Measurements from ENCODE around the gene NAT10. TPM values are rescaled to one million over a fixed set of nuclear protein-coding genes. Genes with fewer than 3 reads are reported as not detected.
"Not testable (repeated sequence)": the region's sequence is repeated elsewhere in the genome, so short reads cannot be mapped to it uniquely, and the experiment has no call there.

The NAT10 gene
- total RNA-seq, 1 donor from 2014 or later, result 41.1 TPM

DNA sequence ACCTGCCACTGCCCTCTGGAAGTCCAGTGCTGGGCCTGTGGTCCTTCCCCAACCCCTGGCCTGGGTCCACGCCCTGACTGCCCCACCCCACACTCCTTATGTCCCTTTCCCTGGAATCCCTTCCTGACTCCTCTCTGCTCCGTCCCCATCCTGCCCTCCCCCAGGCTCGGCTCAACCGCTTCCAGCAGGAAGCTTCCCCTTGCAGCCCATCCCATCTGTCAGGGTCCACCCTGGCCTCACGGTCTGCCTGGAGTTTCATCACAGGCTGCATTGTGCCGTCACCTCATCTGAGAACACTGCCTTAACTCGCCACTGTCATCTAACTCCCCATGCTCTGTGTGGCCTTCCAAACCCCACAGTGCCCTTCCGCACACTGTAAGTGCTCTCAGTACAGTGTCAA, 64.3 kb downstream of the NAT10 start:
- no peak for ATAC-seq

GRCh38 chr11:34173050-34173449, 67.6 kb downstream of the NAT10 start:
- ATAC-seq, result no peak

DNA sequence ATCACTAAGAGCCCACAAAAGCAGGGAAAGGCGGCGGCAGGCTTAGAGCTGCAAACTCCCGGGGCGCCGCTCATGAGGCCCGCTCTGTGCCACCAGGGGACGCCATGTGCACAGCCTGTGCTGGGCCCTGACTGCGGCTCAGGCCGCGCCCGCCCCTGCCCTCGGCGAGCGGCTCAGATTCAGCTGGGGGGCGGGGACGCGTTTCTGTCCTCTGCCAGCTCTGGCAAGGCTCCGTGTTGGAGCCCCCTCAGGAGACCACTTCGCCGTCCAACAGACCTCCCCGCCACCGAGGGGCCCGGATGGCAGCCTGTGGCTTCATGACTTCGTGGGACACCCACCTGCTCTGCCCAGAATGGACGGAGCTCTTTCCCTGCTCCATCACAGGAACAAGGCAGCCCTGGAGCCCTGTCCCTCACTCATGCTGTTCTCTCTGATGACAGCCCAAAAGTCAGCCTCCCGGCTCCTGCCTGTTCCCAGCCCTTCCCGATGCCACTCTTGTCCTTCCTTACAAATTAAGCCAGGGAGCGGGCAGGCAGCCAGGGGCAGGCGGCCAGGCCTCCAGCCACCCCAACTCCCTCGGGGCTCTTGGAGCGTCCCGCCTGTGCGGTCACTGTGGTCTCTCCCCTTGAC, 69.1 kb downstream of the NAT10 start:
- peak; percentile 88 for ATAC-seq

DNA sequence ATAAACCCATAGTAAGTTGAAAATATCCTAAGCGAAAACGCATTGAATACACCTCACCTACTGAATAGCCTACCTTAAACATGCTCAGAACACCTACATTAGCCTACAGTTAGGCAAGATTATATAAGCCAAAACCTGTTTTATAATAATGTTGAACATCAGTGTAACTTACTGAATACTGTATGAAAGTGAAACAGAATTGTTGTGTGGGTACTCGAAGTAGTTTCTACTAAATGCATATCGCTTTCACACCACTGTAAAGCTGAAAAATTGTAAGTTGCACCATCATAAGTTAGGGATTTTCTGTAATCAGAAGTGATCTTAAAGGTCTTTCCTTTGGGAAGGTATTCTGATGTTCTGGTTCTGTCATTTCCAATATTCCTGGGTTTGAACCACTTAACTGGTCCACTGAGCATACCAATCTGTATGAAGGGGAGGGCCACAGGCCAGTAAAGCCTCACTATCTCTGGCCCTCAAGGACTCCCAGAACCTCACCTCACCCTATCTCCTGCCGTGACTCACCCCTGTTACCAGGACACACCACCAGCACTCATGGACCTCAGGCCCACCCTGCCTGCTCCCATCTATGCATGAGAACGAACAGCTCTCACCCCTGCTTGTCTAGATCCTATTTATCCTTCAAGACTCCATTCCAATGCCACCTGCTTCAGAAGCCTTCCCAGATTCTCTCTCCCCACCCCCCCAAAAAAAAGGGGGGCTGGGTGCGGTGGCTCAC, 70.0 kb downstream of the NAT10 start:
- no peak for ATAC-seq

- ATAC-seq, result no peak
Measured at GRCh38 chr11:34176751-34177209, 71.4 kb downstream of the NAT10 start.

DNA sequence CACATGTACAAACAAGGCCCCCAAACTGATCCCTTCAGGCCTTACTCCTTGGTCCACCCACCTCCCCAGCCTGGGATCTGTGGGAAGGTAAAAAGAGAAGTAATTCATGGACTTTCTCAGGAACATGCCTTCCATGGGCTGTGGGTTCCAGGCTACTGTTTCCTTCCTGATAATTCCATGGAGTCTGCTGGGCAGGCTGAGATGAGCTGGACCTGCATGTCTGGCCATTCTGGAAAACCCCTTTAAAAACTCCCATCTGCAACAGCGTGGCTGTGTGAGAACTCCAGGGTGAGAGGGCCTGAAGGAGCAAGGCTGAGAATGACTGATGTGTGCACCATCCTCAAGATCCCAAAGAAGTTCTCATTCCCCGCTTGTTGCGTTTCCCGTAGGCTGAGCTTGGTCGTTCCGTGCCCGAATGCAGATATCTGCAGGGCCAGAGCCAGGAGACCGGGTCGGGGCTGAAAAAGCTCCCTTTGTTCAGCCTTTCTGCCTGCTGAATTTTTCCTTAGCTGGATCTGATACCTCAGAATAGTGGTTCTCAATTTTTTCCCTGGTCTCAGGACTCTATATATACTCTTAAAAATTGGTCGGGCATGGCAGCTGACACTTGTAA, 72.9 kb downstream of the NAT10 start:
- no peak for ATAC-seq

DNA sequence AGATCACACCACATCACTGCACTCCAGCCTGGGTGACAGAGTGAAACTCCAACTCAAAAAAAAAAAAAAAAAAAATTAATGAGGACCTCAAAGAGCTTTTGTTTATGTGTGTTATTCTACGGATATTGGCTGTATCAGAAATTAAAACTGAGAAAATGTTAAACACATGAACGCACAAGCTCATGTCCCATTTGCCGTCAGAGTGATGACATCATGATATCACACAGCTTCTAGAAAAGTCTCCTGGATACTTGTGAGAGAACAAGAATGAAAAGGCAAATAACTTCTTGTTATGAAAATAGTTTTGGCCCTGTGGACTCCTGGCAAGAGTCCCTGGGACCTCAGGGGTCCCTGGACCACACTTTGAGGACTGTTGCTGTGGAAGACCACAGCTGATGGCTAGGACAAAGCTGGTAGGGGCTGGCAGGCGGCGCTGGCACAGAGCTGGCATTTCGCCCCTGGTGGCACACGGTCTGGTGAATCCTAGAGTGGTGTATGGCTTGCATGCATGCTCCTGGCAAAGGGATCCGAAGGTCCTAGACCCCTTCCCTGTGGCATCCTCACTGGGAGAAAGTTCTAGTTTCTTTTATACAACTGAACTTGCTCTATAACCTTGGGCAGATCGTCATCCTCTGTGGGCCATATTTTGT, 73.7 kb downstream of the NAT10 start:
- ATAC-seq, result no peak

DNA sequence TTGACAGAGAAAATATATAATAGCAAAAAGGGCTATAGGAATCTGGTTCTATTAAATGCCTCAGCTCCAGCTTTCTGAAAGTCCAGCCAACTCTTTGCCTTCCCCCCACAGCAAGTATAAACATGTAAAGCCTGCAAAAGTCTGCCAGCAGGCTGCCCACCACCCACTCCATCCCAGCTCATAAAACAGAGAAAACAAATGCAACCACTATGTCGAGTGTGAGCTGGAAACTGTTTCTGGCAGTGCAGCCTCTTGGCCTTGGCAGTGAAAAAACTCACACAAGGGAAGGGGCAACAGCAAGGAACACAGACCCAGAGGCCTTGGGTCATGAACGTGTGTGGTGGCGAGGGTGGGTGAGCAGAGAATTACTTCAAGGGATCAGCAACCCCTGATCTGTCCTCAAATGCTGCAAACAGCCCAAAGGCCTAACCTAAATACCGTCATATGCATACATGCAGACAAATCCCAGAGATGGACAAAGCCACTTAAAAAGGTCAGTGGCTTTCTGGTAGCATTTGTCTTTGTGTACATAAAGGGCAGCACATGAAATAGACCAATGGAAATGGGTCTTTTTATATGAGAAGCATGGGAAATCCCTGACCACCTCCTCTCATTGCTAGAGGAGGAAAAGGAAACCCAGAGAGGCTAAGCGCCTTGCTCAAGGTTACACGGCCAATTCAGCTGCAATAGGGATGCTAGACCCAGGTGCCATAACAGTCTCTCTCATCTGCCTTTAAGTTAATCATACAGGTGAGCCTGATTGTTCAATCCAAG, 74.8 kb downstream of the NAT10 start:
- no peak for ATAC-seq

DNA sequence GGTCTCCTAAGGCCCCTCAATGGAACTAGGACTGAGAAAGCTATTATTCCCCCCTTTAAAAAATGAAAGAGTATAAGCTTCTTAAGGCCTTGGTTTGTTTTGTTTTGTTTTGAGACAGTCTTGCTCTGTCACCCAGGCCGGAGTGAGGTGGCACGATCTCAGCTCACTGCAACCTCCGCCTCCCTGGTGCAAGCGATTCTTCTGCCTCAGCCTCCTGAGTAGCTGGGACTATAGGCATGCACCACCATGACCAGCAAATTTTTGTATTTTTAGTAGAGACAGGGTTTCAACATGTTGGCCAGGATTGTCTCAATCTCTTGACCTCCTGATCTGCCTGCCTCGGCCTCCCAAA, 75.4 kb downstream of the NAT10 start:
- ATAC-seq, result not testable (repeated sequence)

- ATAC-seq, result no peak
Measured at GRCh38 chr11:34181251-34181650, 75.8 kb downstream of the NAT10 start.

DNA sequence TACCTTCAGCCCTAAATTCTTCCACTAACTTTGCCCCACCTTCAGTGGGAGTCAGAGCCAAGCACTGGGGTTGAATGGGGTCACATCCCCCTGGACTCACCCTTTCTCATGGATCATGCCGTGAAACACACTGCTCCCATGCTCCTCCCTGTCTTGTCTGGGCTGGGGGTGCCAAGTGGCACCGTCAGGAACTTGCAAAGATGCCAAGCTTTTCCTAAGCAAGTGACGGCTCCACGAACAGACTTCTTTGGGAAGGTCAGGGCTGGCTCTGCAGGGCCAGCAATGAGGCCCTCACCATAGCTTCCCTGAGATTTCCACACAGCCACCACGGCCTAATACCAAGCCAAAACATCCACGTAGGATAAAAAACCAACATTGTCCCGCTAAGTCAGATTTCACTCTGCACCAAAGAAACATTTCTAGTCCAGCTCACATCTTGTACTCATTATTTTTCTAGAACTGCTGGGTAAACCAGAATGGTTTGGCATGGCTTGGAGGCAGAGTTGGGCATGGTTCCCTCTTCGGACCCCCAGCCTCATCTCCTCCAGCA, 76.5 kb downstream of the NAT10 start:
- no peak for ATAC-seq

DNA sequence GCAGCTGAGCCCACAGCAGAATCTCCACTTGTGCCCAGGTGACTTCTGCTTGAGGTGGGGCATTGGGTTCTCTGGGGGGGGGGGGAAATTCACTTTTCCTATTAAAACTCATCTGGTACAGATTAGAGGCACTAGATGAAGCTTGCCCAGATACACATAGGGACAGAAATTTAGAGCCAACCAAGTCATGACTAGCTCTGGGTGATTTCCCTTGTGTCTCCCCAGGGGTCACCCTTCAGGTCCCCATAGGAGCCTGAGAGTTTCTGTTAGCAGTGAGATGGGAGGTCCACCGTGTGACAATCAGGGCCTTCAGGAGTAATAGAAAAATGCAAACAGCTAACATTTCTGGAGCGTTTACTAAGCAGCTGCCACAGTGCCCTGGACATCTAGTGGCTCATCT, 77.0 kb downstream of the NAT10 start:
- ATAC-seq, result no peak

DNA sequence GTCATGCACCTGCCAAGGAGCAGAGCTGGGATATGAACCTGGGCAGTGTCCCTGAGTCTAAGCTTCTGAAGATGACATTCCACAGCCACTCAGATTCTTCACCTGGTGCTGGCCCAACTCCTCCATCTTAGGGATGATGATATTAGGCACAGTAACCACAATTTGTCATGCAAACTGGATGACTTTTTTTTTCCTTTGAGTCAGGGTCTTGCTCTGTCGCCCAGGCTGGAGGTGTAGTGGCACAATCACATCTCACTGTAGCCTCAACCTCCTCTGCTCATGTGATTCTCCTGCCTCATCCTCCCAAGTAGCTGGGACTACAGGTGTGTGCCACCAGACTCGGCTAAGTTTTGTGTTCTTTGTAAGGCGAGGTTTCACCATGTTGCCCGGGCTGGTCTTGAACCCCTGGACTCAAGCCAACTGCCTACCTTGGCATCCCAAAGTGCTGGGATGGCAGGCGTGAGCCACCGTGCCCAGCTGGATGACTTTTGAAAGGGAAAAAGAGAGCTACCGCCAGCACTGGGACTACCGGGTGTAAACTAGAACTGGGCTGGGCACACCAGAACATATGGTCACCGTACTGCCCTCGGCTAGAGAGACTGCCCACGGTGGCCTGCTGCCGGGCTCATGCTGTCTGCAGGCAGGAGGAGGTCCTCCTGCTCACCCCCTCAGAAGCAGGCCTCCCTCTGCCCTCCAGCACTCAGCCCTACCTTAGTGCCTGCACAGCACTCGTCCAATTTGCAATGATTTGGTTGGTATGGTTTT, 77.7 kb downstream of the NAT10 start:
- ATAC-seq, result no peak

GRCh38 chr11:34183848-34184391, 78.5 kb downstream of the NAT10 start:
- ATAC-seq, result no peak

DNA sequence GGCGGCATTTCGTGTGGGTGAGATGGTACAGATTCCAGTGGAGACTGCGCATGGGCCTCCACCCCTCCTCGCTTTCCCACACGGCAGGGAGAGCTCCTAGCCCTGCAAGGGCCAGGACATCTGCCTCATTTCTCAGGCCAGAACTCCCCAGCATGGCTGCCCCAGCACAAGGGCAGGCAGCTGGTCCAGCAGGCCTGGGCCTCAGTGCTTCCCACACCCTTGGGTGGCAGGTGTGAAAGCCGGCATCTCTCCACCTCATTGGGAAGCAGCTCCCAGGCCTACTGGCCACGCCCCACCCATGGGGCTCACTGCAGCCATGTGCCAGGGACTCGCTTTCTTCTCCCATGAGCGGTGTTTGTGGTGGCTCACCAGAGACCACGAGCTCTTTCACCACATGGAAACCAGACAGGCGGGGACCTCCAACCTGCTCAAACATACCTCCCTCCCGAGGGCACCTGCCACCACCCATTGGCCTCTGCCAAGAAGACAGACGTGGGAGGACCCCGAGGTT, 79.1 kb downstream of the NAT10 start:
- ATAC-seq, result no peak

GRCh38 chr11:34185926-34186841, 80.8 kb downstream of the NAT10 start:
- no peak for ATAC-seq

GRCh38 chr11:34188181-34188580, 82.8 kb downstream of the NAT10 start:
- ATAC-seq, result no peak

GRCh38 chr11:34189191-34189590, 83.8 kb downstream of the NAT10 start:
- ATAC-seq, result no peak

DNA sequence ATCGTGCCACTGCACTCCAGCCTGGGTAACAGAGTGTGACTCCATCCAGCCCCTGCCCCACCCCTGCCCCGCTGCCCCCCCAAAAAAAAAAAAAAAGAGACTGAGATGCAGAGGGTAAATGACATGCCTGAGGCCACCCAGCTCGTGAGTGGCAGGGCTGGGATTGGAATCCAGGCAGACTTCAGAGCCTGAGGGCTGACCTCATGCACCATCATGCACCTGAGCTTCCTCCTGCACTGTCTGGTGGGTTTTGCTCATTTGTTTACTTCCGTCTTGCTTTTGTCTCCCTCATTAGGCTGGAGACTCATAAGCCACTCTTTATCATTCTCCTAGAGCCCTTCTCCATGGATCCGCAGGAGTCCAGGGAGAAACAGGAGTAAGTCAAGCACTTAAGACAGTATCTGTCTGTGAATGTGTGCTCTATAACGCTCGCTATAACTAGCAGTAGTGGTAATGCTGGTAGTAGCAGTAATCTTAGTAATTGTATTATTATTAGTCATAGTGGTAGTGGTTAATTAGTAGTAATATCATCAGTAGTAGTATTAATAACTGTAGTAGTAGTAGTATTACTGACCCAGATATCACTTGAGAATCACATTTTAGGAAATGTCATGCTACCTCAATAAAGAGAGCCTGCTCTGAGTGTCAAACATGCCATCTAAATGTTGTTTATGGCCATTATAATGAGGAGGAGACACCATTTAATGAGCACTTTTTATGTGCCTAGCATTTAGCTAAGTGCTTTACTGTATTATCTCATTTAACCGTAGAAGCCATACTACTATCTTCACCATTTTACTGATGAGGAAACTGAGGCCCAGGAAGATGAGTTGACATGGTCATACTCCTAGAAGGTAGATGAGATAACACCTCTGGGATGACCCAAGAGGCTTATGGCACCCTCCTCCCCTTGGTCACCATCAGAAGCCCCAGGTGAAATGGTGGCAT, 85.0 kb downstream of the NAT10 start:
- ATAC-seq, result no peak
